B cell (primary cell): ENCODE measurements around the gene LYG2.

Source experiments
- EZH2 ChIP-seq: IDR thresholded peaks from 2 replicates; pipeline ENCODE4 v1.6.1; 2012; ENCODE audit warnings: borderline replicate concordance, low read depth, mild to moderate bottlenecking, moderate library complexity, low read length; ENCODE audit not compliant: insufficient read depth, poor library complexity, severe bottlenecking
- TF ChIP-seq, protein P1 (sequence below): fragments of 200-600 bp; IDR thresholded peaks from one replicate; pipeline ENCODE4 v1.8.0; 2022; ENCODE audit warnings: antibody characterized with exemption, mild to moderate bottlenecking

DNA sequence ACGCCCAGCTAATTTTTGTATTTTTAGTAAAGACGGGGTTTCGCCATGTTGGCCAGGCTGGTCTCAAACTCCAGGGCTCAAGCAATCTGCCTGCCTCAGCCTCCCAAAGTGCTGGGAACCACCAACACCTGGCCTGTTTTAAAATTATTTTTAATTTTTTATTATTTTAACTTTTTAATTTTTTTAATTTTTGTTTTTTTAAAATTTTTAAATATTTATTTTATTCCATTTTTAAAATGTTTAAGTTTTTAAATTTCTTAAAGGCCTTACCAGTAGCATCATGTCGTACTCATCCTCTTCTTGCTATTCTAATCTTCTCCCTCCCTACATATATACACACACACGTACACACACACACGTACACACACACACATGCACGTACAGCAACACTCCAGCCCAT lies 44.1 kb upstream of the LYG2 start:
- TF ChIP-seq, protein P1, sequence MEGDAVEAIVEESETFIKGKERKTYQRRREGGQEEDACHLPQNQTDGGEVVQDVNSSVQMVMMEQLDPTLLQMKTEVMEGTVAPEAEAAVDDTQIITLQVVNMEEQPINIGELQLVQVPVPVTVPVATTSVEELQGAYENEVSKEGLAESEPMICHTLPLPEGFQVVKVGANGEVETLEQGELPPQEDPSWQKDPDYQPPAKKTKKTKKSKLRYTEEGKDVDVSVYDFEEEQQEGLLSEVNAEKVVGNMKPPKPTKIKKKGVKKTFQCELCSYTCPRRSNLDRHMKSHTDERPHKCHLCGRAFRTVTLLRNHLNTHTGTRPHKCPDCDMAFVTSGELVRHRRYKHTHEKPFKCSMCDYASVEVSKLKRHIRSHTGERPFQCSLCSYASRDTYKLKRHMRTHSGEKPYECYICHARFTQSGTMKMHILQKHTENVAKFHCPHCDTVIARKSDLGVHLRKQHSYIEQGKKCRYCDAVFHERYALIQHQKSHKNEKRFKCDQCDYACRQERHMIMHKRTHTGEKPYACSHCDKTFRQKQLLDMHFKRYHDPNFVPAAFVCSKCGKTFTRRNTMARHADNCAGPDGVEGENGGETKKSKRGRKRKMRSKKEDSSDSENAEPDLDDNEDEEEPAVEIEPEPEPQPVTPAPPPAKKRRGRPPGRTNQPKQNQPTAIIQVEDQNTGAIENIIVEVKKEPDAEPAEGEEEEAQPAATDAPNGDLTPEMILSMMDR = no peak
- no peak for TF ChIP-seq EZH2
